Measurements from ENCODE around the gene HAUS1. TPM values are rescaled to one million over a fixed set of nuclear protein-coding genes. Genes with fewer than 3 reads are reported as not detected.
"Not testable (repeated sequence)": the region's sequence is repeated elsewhere in the genome, so short reads cannot be mapped to it uniquely, and the experiment has no call there.

The HAUS1 gene
- total RNA-seq, 2 experiments from 2014 or later = 61.1 to 66.3 TPM

GRCh38 chr18:46072376-46072867, 31.8 kb upstream of the HAUS1 start:
- no peak for DNase-seq
- H3K4me3 Mint-ChIP-seq = peak overlapping the region; percentile 81
- H3K9me3 Mint-ChIP-seq = no peaks in the 10 kb centered on the region
- peak overlapping the region; percentile 67 for H3K27ac Mint-ChIP-seq
- peaks cover 37% of the 10 kb centered on the region for H3K4me1 Mint-ChIP-seq
- peaks cover 9% of the 10 kb centered on the region for H3K36me3 Mint-ChIP-seq
- H3K27me3 Mint-ChIP-seq = no peaks in the 10 kb centered on the region

GRCh38 chr18:46072959-46073358, 31.2 kb upstream of the HAUS1 start:
- no peaks in the 10 kb centered on the region for H3K9me3 Mint-ChIP-seq
- peaks cover 37% of the 10 kb centered on the region for H3K4me1 Mint-ChIP-seq
- H3K27ac Mint-ChIP-seq = peak overlapping the region; percentile 67
- H3K27me3 Mint-ChIP-seq = no peaks in the 10 kb centered on the region
- no peak for DNase-seq
- H3K4me3 Mint-ChIP-seq = peak overlapping the region; percentile 81
- H3K36me3 Mint-ChIP-seq = peaks cover 9% of the 10 kb centered on the region

- DNase-seq = peak; percentile 54
- H3K27ac Mint-ChIP-seq = peak overlapping the region; percentile 54
- no peaks in the 10 kb centered on the region for H3K27me3 Mint-ChIP-seq
- no peak overlapping the region for H3K4me3 Mint-ChIP-seq
- peaks cover 35% of the 10 kb centered on the region for H3K4me1 Mint-ChIP-seq
- no peaks in the 10 kb centered on the region for H3K9me3 Mint-ChIP-seq
- peaks cover 9% of the 10 kb centered on the region for H3K36me3 Mint-ChIP-seq
These were observed 30.5 kb upstream of the HAUS1 start for GRCh38 chr18:46073474-46074331.

- H3K27ac Mint-ChIP-seq = peak overlapping the region; percentile 34
- no peaks in the 10 kb centered on the region for H3K27me3 Mint-ChIP-seq
- H3K36me3 Mint-ChIP-seq = peaks cover 24% of the 10 kb centered on the region
- no peaks in the 10 kb centered on the region for H3K9me3 Mint-ChIP-seq
- DNase-seq = no peak
- no peak overlapping the region for H3K4me3 Mint-ChIP-seq
- peaks cover 2% of the 10 kb centered on the region for H3K4me1 Mint-ChIP-seq
These were observed 24.8 kb upstream of the HAUS1 start for GRCh38 chr18:46079336-46079735.

- H3K9me3 Mint-ChIP-seq = no peaks in the 10 kb centered on the region
- no peaks in the 10 kb centered on the region for H3K27me3 Mint-ChIP-seq
- H3K27ac Mint-ChIP-seq = no peak overlapping the region
- peaks cover 29% of the 10 kb centered on the region for H3K36me3 Mint-ChIP-seq
- no peak overlapping the region for H3K4me3 Mint-ChIP-seq
- H3K4me1 Mint-ChIP-seq = peaks cover 2% of the 10 kb centered on the region
- no peak for DNase-seq
These were observed 24.0 kb upstream of the HAUS1 start for GRCh38 chr18:46080156-46080555.

- Mint-ChIP-seq H3K27me3 (no peaks in the 10 kb centered on the region), H3K9me3 (no peaks in the 10 kb centered on the region), H3K4me3 (no peak overlapping the region), H3K27ac (no peak overlapping the region), H3K36me3 (peaks cover 49% of the 10 kb centered on the region), H3K4me1 (peaks cover 7% of the 10 kb centered on the region)
- DNase-seq = no peak
These were observed 19.8 kb upstream of the HAUS1 start for GRCh38 chr18:46084431-46084830.

GRCh38 chr18:46088501-46088900, 15.7 kb upstream of the HAUS1 start:
- H3K36me3 Mint-ChIP-seq = peaks cover 63% of the 10 kb centered on the region
- peaks cover 19% of the 10 kb centered on the region for H3K4me1 Mint-ChIP-seq
- peak overlapping the region; percentile 25 for H3K27ac Mint-ChIP-seq
- not testable (repeated sequence) for DNase-seq, H3K27me3 Mint-ChIP-seq, H3K4me3 Mint-ChIP-seq, H3K9me3 Mint-ChIP-seq

- H3K4me3 Mint-ChIP-seq = peak overlapping the region; percentile 96
These were observed 8.7 kb upstream of the HAUS1 start for GRCh38 chr18:46095532-46095931.

GRCh38 chr18:46096651-46097300, 7.4 kb upstream of the HAUS1 start:
- peaks cover 23% of the 10 kb centered on the region for H3K4me1 Mint-ChIP-seq
- peaks cover 39% of the 10 kb centered on the region for H3K36me3 Mint-ChIP-seq
- H3K4me3 Mint-ChIP-seq = peak overlapping the region; percentile 96
- H3K27ac Mint-ChIP-seq = peak overlapping the region; percentile 99
- DNase-seq = no peak
- H3K27me3 Mint-ChIP-seq = no peaks in the 10 kb centered on the region
- H3K9me3 Mint-ChIP-seq = peaks cover 2% of the 10 kb centered on the region

More at GRCh38 chr18:46095532-46095931, 8.7 kb upstream of the HAUS1 start:
- Mint-ChIP-seq H3K9me3 (peaks cover 2% of the 10 kb centered on the region), H3K27me3 (no peaks in the 10 kb centered on the region), H3K4me1 (peaks cover 32% of the 10 kb centered on the region), H3K36me3 (peaks cover 52% of the 10 kb centered on the region), H3K27ac (peak overlapping the region; percentile 54)
- no peak for DNase-seq

GRCh38 chr18:46097431-46097800, 6.8 kb upstream of the HAUS1 start:
- DNase-seq = peak; percentile 18
- H3K9me3 Mint-ChIP-seq = peaks cover 2% of the 10 kb centered on the region
- peak overlapping the region; percentile 99 for H3K27ac Mint-ChIP-seq

GRCh38 chr18:46097801-46098615, 6.2 kb upstream of the HAUS1 start, which contains the start of gene ATP5F1A:
Gene ATP5F1A, minus strand, starts transcription at chr18:46098296. Its CDS starts 65 bp downstream, at chr18:46098231.
- Mint-ChIP-seq H3K27ac (peak within 1 kb of the TSS; percentile 99), H3K9me3 (peaks cover 2% of the 10 kb centered on the region)

More at GRCh38 chr18:46097431-46097800, 6.8 kb upstream of the HAUS1 start:
- peaks cover 22% of the 10 kb centered on the region for H3K4me1 Mint-ChIP-seq
- peak overlapping the region; percentile 96 for H3K4me3 Mint-ChIP-seq
- H3K27me3 Mint-ChIP-seq = no peaks in the 10 kb centered on the region
- peaks cover 38% of the 10 kb centered on the region for H3K36me3 Mint-ChIP-seq

GRCh38 chr18:46098616-46098933, 5.6 kb upstream of the HAUS1 start:
- Mint-ChIP-seq H3K27ac (peak overlapping the region; percentile 99), H3K9me3 (peaks cover 2% of the 10 kb centered on the region), H3K4me3 (peak overlapping the region; percentile 96), H3K36me3 (peaks cover 35% of the 10 kb centered on the region), H3K4me1 (peaks cover 22% of the 10 kb centered on the region), H3K27me3 (no peaks in the 10 kb centered on the region)
- DNase-seq = no peak

More at GRCh38 chr18:46097801-46098615, 6.2 kb upstream of the HAUS1 start, which contains the start of gene ATP5F1A:
- DNase-seq = peak; percentile 81
- Mint-ChIP-seq H3K36me3 (peaks cover 38% of the 10 kb centered on the region), H3K4me3 (peak within 1 kb of the TSS; percentile 96), H3K4me1 (peaks cover 22% of the 10 kb centered on the region), H3K27me3 (no peaks in the 10 kb centered on the region)

- no peak overlapping the region for H3K27ac Mint-ChIP-seq
- peaks cover 2% of the 10 kb centered on the region for H3K9me3 Mint-ChIP-seq
- no peak for DNase-seq
- H3K36me3 Mint-ChIP-seq = peaks cover 27% of the 10 kb centered on the region
- no peaks in the 10 kb centered on the region for H3K27me3 Mint-ChIP-seq
- no peak overlapping the region for H3K4me3 Mint-ChIP-seq
- peaks cover 23% of the 10 kb centered on the region for H3K4me1 Mint-ChIP-seq
These were observed 4.7 kb upstream of the HAUS1 start for GRCh38 chr18:46099463-46099862.

GRCh38 chr18:46109386-46109785, 5.2 kb downstream of the HAUS1 start:
- Mint-ChIP-seq H3K4me3 (no peak overlapping the region), H3K9me3 (no peaks in the 10 kb centered on the region), H3K27me3 (no peaks in the 10 kb centered on the region), H3K4me1 (peaks cover 24% of the 10 kb centered on the region), H3K27ac (no peak overlapping the region), H3K36me3 (peaks cover 38% of the 10 kb centered on the region)
- no peak for DNase-seq

GRCh38 chr18:46110406-46110805, 6.2 kb downstream of the HAUS1 start:
- H3K9me3 Mint-ChIP-seq = no peaks in the 10 kb centered on the region
- no peak overlapping the region for H3K27ac Mint-ChIP-seq
- peaks cover 22% of the 10 kb centered on the region for H3K4me1 Mint-ChIP-seq

More at GRCh38 chr18:46110406-46110805, 6.2 kb downstream of the HAUS1 start:
- Mint-ChIP-seq H3K27me3 (no peaks in the 10 kb centered on the region), H3K4me3 (no peak overlapping the region), H3K36me3 (peaks cover 43% of the 10 kb centered on the region)
- DNase-seq = no peak

Measured in activated naive CD8-positive, alpha-beta T cell treated with anti-CD3 and anti-CD28 coated beads for 36 hours (primary cell).